NCI-H146 treated with DMSO at 0.1 percent for 48 hours (cell line): ENCODE measurements around the gene FRMD4A.

Experiments used
- DNase-seq: peaks from one replicate; lab custom pipeline; 2025; ENCODE audit not compliant: unreplicated experiment; lab: John Stamatoyannopoulos, UW

Gene FRMD4A

DNA sequence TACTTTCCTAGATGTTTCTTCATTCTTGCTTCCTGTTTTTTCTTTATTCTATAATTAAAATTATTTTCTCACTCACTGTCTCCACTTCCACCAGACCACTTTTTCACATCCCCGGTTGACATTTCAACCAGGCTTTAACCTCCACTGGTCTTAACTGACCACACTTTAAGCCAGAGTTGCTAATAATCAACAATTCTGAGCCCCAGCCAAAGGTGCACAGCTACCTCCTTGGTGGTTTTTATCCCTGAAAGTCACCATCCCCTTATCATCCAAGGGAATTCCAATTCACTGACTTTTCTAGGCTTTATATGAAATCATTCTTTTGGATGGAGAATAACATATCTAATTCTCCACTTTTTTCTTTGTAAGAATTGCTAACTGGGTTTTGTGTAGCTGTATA lies 138.9 kb downstream of the FRMD4A start:
- DNase-seq, result no peak

DNA sequence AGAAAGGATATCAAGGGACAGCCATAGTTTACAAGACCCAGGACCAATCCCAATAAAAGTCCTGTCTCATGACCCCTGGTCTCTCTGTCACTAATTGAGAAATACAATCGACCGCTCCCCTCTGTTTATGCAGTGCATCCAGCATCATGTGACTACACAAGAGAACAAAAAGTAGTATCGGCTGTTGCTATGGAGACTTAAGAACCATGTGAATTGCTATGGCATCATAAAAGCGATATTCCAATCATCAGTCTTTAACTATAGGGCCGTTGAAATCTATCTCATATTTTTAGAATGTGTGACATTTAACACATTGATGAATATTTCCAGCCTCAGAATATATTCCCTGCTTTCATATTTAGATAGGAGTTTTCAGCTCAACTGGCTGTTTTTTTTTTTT lies 139.3 kb downstream of the FRMD4A start:
- peak; percentile 55 for DNase-seq

DNA sequence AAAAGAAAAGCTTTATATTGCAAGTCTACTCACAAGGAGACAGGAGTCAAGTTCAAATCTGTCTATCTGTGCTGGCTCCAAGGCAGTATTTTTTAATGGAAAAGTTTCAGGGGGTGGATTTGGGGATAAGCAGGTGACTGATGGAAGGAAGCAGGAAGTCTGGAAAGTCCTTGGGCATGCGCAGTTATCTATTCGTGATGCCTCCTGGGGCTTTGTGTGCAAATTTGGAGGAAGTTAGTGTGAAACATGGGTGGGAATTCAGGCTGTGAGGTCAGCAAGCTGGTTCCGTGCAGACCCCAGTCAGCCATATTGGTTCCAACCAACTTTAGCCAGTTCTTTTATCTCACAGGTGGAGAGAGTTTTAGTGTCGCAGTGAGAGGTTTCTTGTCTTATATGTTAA lies 140.0 kb downstream of the FRMD4A start:
- DNase-seq, result no peak

DNA sequence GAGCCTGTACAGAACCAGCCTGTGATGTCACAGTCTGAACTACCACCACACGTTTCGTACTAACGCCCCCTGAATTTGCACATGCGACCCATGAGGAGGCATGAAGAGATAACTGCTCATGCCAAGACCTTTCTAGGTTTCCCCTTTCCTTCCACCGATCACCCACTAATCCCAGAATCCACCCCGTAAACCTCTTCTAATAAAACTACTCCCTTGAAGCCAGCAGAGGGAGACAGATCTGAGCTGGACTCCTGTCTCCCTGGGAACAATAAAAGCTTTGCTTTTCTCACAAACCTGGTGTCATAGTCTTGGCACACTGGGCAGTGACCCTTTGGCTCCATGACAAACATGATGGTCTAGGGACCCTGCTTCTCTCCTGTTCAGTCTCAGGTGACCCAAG lies 144.5 kb downstream of the FRMD4A start:
- DNase-seq, result peak; percentile 75

DNA sequence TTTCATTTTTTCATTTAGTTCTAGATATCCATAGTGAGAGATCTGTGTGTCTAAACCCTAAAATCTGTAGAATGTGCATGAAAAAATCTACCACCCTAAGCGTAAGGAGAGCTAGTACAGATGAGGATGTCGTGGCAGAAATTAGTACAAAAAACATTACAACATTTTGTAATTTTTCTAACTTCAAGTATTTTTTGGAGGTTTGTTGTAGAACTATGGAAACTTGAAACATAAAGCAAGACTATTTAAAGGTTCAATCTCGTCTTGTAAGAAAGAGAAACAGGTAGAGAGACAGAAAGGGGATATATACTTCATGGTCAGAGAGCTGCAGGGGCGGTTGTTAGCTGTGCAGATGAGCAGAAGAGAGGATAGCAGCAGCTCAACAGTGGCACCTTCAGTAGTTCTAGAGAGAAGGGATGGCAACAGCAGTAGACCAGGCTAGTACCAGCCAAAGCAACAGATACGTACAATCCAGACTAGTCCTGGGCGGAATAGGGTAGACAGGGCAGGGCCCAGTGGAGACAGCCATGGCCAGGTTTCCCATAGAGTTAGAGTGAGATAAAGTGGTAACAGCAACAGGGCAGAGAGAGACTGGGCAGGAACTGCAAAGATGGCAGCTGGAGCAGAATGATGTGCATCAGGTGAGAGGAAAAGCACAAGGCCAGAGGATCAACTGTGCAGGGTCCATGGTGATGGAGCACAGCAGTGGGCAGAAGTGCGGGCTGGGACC lies 145.2 kb downstream of the FRMD4A start:
- DNase-seq, result peak; percentile 99

DNA sequence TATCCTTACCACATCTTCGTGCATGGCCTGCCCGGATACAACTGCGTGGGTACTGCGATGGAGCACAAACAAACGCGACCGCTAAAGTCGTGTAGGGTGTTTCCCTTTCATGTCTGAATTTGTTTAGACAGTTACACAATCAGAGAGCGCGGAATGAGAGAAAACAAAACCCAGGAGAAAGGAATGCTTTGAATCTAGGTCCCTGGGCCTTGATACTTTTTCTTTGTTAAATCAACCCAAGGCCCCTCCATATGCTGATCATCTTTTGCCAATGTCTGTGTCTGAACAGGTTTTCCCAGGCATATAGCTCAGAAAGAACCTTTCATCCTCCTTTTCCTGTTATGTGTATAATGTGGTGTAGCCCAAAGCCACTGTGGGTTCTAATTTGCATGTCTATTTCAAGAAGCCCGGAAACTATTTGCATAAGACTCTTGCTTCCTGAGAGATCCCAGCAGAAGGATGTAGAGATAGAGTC lies 145.8 kb downstream of the FRMD4A start:
- peak; percentile 97 for DNase-seq

DNA sequence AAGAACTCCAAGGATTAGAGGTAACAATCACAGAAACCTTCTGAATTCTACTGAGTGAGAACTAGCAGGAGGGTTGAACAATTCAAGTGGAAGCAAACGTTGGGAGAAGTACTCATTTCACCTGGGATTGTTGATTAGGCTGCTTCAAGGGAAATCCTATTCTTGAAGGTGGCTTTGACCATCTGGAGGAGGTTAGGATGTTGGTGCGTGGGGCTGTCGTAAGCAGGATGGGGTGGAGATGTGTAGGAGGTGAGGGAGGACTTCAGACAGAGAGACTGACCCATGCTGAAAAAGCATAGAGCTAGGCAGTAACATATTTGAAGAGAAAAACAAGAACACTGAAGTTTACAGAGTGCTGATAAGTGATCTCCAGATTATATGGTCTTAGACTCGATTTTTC lies 147.9 kb downstream of the FRMD4A start:
- DNase-seq, result no peak

DNA sequence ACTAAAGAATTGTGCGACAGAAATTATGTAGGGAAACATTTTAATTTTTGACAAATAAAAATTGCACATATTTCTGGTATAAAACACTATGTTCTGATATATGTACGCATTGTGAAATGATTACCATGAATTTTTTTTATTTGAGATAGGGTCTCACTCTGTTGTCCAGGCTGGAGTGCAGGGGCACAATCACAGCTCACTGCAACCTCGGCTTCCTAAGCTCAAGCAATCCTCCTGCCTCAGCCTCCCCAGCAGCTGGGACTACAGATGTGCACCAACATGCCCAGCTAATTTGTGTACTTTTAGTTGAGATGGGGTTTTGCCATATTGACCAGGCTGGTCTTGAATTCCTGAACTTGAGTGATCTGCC lies 149.2 kb downstream of the FRMD4A start:
- DNase-seq, result no peak

DNA sequence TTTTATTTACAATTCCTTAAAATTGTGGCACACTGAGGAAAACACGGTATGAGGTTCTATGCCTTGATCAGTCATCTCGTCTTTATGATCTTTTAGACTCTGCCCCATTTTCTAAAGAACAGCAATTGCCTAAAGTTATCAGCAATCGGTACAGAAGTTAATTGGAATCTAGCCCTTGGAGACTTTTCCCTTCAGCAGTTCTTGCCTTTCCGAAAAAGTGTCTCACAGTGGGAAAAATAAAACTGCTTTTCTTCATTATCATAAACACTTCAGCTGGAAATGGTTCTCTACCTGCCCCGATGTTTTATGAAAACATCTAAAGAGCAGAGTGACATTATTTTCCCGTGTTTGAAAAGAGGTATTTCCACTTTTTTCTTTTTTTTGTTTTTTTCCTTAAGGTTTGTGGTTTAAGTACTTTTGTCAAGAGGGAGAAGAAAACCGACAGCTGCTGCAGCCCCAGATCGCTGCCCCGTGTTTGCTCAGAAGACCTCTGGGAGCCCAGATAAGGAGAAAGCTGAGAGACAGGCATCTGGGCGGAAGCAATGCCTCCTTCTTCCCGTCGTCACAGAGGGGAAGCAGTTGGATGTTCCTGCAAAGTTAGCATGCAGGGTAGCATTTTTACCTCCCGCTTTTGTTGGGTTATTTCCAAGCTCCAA lies 149.7 kb downstream of the FRMD4A start:
- no peak for DNase-seq

DNA sequence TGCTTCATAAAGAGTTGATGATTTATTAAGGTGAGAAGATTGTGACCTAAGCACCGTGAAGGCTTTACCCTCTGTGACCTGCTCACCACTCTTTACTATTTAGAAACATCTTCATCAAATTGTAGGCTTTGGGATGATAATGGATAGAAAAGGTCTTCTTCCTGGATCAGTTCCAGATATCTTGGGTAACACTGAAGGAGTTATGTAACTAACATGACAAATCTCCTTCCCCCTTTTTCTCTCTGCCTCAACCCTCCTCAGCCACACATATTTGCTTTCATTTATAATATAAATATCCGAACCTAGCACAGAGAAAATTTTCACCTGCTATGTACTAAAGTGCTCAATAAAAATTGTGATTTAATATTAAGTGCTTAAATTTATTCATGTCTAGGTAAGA lies 151.5 kb downstream of the FRMD4A start:
- DNase-seq, result no peak

DNA sequence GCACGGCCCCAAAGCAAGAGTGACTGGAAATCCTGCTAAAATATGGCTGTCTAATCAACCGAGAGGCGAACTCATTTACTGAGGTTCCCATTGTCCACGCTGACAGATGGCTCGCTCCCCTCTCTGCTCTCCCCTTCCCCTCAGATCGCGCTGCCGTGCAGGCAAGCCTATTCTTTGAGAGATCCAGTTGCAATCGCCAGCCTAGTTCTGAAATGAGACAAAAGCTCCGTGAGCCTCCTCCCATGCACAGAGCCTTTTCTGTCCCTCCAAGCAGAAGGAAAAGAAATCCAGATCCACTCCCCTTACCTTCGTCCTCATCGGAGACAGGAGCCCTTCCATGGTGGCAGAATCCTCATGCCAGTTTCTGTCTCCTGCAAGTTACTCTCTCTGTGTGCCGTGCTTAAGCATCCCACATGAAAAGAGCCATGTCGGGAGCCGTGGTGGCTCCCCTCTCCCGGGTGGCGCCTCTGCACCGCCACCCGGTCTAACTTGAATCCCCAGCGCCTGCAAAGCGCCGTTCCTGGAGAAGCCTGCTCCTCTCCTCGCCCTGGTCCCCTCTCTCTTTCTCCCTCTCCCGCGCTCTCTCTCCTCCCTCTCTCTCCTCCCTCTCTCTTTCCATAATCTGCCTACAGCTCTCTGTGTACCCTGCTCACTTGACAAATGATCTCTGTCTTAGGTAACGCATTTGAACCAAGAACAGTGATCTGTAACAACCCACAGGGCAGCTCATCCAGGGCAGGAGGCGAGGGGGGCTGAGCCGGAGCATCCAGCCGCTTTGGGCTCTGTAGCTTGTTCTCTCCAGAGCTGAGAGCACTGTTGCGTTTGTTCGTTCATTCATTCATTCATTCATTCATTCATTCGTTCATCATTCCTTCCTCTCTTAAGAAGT lies 156.8 kb downstream of the FRMD4A start:
- peak; percentile 83 for DNase-seq

DNA sequence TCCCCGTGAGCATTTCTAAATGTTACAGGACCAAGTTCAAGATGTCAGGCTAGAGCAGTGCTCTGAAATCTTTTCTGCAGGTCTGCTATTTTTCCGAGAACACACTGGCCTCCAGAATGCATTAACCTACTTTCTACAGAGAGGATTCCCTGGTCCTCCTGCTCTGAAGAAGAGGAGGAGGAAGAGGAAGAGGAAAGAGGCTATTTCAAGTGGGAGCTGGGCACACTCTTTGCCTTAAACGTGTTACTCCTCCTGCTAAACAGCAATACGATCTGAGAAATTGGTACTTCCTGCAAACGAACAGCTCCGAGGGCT lies 157.4 kb downstream of the FRMD4A start:
- DNase-seq, result no peak

DNA sequence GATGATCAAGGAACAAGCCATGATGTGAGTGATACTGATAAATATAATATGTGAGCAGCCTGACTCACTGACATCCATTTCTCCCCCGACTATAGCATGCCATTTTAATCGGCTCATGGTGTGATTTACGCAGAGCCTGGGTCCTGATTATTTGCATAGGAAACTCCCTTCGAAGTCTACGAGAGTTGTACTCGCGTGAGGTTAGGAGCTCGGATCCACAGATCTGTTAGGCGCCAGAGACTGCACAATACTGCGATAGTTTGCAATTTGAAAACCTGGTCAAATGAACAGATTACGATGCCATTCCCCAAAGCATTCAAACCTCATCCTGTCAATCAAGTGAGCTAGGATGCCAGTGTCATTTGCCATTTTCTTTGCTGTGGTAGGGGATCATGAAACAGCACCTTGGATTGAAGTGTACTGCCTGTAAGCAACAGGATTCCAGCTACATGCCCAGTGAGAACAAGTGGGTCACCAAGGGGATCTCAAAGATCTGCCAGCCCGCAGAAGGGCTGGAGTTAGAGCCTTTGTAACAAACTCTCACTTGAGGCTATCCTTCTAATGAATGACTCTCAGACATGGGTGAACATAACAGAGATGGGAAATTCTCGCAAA lies 158.3 kb downstream of the FRMD4A start:
- peak; percentile 76 for DNase-seq

DNA sequence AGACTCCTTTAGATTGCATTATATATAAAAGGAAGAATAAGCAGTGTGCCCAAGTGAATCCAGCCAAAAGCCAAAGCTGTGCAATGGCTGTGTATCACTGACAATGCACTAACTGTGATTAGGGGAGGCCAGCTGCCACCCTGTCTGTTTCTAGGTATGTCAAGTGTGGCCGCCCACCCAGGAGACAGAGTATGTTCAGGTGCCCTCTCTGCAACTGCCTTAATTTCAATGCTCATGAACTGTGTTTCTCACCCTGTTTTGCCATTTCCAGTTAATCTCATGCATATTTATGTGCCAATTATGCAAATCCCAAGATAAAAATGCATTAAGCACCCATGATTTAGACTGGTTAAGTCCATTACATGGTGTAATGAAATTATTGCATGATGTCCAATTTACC lies 159.4 kb downstream of the FRMD4A start:
- DNase-seq, result no peak

DNA sequence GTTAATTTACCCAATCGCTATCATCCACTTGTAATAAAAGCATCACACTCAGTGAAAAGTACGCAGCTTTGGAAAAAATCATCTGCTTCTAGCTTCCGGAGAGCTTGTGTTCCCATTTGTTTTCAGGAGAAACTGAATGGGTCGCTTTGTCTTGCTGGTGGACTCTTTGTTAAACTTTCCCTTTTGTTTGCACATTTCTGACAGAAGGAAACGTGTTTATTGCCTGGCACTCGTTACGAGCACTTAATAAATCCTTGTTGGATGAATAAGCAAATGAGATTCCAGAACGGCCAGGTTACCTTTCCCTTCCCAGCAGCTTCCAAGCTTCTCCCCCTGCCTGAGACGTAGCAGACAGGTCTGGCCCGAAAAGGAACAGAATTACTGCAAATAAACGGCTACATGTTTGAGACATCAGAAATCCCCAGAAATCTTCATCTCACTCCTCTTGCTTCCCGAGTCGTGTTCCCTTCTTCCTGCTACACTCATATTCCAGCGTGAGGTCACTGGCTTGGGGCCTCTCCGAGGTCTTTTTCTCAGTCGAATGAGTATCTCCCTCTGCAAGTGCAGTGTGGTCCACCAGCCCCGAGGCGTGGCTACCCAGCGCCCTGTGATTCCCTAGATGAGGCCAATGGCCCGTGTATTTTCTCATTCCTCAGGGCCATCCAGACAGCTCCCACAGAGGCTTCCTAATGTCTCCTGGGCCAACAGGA lies 167.2 kb downstream of the FRMD4A start:
- DNase-seq, result peak; percentile 74

DNA sequence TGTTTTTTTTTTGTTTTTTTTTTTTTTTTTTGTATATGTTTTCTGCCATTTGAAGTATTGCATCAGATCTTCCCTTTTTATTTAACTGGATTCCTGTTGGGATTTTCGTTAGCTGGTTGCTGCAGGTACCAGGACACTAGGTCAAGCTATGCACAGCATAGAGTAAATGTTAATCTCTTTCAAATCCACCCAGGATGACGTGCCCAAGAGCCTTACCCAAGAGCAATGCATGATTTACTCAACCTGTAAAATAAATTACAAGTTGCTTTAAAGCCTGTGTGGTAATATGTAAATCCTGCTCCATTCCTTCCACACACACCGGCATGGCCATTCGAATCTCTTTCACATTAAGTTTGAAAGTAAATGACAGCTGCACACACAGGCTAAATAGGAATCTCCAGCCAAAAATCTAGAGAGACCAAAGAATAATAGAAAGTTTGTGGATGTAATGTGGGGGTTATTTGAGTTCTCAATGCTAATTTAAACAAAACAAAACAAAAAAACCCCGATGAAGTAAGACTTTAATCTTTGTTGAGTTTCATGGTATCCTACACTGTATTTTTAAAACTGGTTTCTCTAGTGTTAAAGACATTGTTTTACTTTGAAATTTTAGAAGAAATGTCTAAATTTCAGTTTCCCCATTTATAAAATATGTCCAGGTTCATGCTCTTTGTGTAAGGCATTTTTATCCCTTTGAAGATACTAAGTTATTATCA lies 167.9 kb downstream of the FRMD4A start:
- DNase-seq, result peak; percentile 43

DNA sequence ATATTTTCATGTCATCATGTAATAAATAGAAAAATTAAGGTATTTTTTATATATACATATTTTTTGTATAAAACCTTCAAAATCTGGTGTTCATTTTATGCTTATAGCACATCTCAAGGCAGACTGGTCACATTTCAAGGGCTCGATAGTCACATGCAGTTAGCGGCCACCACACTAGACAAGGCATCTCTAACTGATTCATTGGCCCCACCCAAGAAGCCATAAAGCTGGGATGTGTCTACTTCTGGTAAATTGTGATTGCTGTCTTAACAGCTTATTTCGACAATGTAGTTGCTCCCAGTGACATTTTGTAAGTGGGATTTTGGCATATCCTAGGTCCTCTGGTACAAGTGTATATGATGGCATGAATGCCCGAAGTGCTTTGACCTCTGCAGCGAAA lies 168.7 kb downstream of the FRMD4A start:
- DNase-seq, result no peak

DNA sequence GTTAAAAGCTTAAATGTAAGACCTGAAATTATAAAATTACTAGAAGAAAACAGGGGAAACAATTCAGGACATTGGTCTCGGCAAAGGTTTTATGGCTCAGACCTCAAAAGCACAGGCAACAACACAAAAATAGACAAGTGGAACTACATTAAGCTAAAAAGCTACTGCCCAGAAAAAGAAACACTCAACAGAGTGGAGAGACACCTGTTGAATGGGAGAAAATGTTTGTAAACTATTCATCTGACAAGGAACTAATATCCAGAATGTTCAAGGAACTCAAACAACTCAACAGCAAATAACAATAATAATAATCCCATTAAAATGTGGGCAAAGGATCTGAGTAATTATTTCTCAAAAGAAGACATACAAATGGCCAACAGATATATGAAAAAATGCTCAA lies 170.4 kb downstream of the FRMD4A start:
- no peak for DNase-seq

DNA sequence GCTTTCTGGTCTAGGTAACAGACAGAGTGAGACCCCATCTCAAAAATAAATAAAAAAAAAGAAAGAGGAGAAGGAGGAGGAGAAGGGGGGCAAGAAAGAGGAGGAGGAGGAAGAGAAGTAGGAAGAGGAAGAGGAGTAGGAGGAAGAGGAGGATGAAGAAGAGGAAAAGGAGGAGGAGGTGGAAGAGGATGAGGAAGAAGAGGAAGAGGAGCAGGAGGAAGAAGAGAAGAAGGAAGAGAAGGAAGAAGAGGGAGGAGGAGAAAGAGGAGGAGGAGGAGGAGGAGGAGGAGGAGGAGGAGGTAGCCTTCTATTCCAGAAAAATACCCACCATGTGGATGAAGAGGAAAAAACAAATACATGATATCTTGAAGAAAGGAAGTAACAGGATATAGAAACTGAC lies 172.1 kb downstream of the FRMD4A start:
- DNase-seq, result no peak

DNA sequence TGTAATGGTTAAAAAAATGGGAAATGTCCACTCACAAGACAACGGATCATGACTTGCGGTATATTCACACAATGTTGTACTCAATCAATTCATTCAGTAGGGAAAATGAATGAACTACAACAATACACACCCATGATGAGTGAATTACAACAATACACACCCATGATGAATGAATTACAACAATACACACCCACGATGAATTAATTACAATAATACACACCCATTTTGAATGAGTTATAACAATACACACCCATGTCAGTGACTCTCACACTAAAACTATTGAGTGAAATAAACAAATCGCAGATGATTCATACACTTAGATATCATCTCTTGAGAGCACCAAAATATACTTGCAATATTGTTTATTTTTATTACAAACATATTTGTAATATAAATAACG lies 174.6 kb downstream of the FRMD4A start:
- DNase-seq, result no peak
